GM23338 (cell line): ENCODE results near the gene KRT1. TPM values are rescaled to one million over a fixed set of nuclear protein-coding genes. Genes with fewer than 3 reads are reported as not detected.

ENCODE experiments used
- ATAC-seq: fragments of 200-7000 bp; cut with Tn5 transposase; 3 replicates; pipeline ENCODE4 v1.9.1; 2020
- DNase-seq: peaks from one replicate; pipeline ENCODE4 v3.0.0-alpha.2; 2015; ENCODE audit warnings: low spot score
- H2AFZ ChIP-seq: fragments of 200-600 bp; sonication (generic); 2 replicates; pipeline ENCODE4 v1.8.0; 2016; ENCODE audit warnings: antibody characterized with exemption, mild to moderate bottlenecking, moderate library complexity
- H3F3A ChIP-seq: fragments of 200-600 bp; sonication (generic); replicated peaks from 2 replicates; pipeline ENCODE4 v1.8.0; 2017; ENCODE audit warnings: antibody characterized with exemption, mixed run types, low read depth
- H3K27ac ChIP-seq: fragments of 200-600 bp; sonication (generic); 2 replicates; pipeline ENCODE4 v1.6.1; 2016; ENCODE audit warnings: low read depth
- H3K27me3 ChIP-seq: fragments of 200-600 bp; sonication (generic); 2 replicates; pipeline ENCODE4 v1.8.0; 2016; ENCODE audit warnings: mild to moderate bottlenecking, mixed run types, moderate library complexity; ENCODE audit not compliant: insufficient read depth
- H3K36me3 ChIP-seq: fragments of 200-600 bp; sonication (generic); 2 replicates; pipeline ENCODE4 v1.8.0; 2016; ENCODE audit warnings: mild to moderate bottlenecking; ENCODE audit not compliant: insufficient read depth
- H3K4me1 ChIP-seq: fragments of 200-600 bp; sonication (generic); 2 replicates; pipeline ENCODE4 v1.8.0; 2016; ENCODE audit warnings: mild to moderate bottlenecking, moderate library complexity; ENCODE audit not compliant: insufficient read depth
- H3K4me2 ChIP-seq: fragments of 200-600 bp; sonication (generic); 2 replicates; pipeline ENCODE4 v1.7.1; 2017; ENCODE audit warnings: mixed run types
- H3K4me3 ChIP-seq: fragments of 200-600 bp; sonication (generic); 2 replicates; pipeline ENCODE4 v1.6.1; 2016; ENCODE audit warnings: mixed run types
- H3K79me2 ChIP-seq: fragments of 200-600 bp; sonication (generic); replicated peaks from 2 replicates; pipeline ENCODE4 v1.8.0; 2017; ENCODE audit warnings: mild to moderate bottlenecking; ENCODE audit not compliant: insufficient read depth
- H3K9me2 ChIP-seq: fragments of 200-600 bp; sonication (generic); 2 replicates; pipeline ENCODE4 v1.8.0; 2017; ENCODE audit not compliant: insufficient read depth
- H4K20me1 ChIP-seq: fragments of 200-600 bp; sonication (generic); replicated peaks from 2 replicates; pipeline ENCODE4 v1.8.0; 2017; ENCODE audit warnings: mild to moderate bottlenecking; ENCODE audit not compliant: insufficient read depth
- H3K27ac Mint-ChIP-seq: 2 replicates; pipeline ENCODE4 v1.8.0; 2020; ENCODE audit warnings: inconsistent platforms, mild to moderate bottlenecking, moderate library complexity, mixed read lengths
- H3K27me3 Mint-ChIP-seq: 3 replicates; pipeline ENCODE4 v1.8.0; 2022; ENCODE audit warnings: low read depth, mild to moderate bottlenecking, moderate library complexity, mixed read lengths, inconsistent platforms; ENCODE audit not compliant: insufficient read depth, poor library complexity
- H3K36me3 Mint-ChIP-seq: 3 replicates; pipeline ENCODE4 v1.8.0; 2021; ENCODE audit warnings: low read depth, mild to moderate bottlenecking, inconsistent platforms, moderate library complexity, mixed read lengths
- H3K4me1 Mint-ChIP-seq: 3 replicates; pipeline ENCODE4 v1.8.0; 2020; ENCODE audit warnings: mild to moderate bottlenecking, inconsistent platforms, mixed read lengths
- H3K4me3 Mint-ChIP-seq: 3 replicates; pipeline ENCODE4 v1.8.0; 2021; ENCODE audit warnings: moderate library complexity, mild to moderate bottlenecking, inconsistent platforms, mixed read lengths
- H3K9me3 Mint-ChIP-seq: 3 replicates; pipeline ENCODE4 v1.8.0; 2020; ENCODE audit warnings: moderate library complexity, mild to moderate bottlenecking, inconsistent platforms, mixed read lengths
- CREB1 ChIP-seq: fragments of 250-450 bp; sonication (Bioruptor Pico); IDR thresholded peaks from 2 replicates; pipeline ENCODE4 v1.5.0; 2020; ENCODE audit warnings: low read depth, mild to moderate bottlenecking, moderate library complexity
- CTCF ChIP-seq, 2 experiments: fragments of 200-600 bp in 1 of 2; sonication (generic) in 1 of 2; conservative IDR thresholded peaks; 2 replicates each; pipeline versions ENCODE4 v1.5.1 to v1.6.1; 2016 to 2017; ENCODE audit warnings: antibody characterized with exemption in 2 of 2, low read depth in 2 of 2, mild to moderate bottlenecking in 2 of 2, moderate library complexity in 1 of 2
- ETS1 ChIP-seq: IDR thresholded peaks from 2 replicates; pipeline ENCODE4 v1.6.1; 2016; ENCODE audit warnings: antibody characterized with exemption
- EZH2 ChIP-seq: fragments of 200-600 bp; sonication (generic); IDR thresholded peaks from one replicate; pipeline ENCODE4 v1.8.0; 2017; ENCODE audit warnings: antibody characterized with exemption, mild to moderate bottlenecking, low read depth; ENCODE audit not compliant: unreplicated experiment
- EZH2phosphoT487 ChIP-seq: fragments of 200-600 bp; sonication (generic); IDR thresholded peaks from one replicate; pipeline ENCODE4 v1.8.1; 2018; ENCODE audit warnings: antibody characterized with exemption; ENCODE audit not compliant: unreplicated experiment
- JUNB ChIP-seq: IDR thresholded peaks from one replicate; pipeline ENCODE4 v1.6.1; 2016; ENCODE audit warnings: antibody characterized with exemption; ENCODE audit not compliant: unreplicated experiment
- NANOG ChIP-seq: IDR thresholded peaks from 2 replicates; pipeline ENCODE4 v1.6.1; 2016; ENCODE audit warnings: antibody characterized with exemption, borderline replicate concordance
- POLR2AphosphoS5 ChIP-seq: IDR thresholded peaks from 2 replicates; pipeline ENCODE4 v1.6.1; 2016; ENCODE audit warnings: antibody characterized with exemption, low read depth
- STAT1 ChIP-seq: IDR thresholded peaks from one replicate; pipeline ENCODE4 v1.6.1; 2016; ENCODE audit warnings: antibody characterized with exemption; ENCODE audit not compliant: unreplicated experiment
- ZNF114 ChIP-seq: fragments of 250-450 bp; sonication (Bioruptor Pico); IDR thresholded peaks from 2 replicates; pipeline ENCODE4 v1.5.0; 2020; ENCODE audit warnings: mild to moderate bottlenecking, moderate library complexity
- ZNF331 ChIP-seq: fragments of 250-450 bp; sonication (Bioruptor Pico); IDR thresholded peaks from 2 replicates; pipeline ENCODE4 v1.5.0; 2020; ENCODE audit warnings: low read depth, mild to moderate bottlenecking, moderate library complexity
- ZNF462 ChIP-seq: fragments of 250-450 bp; sonication (Bioruptor Pico); IDR thresholded peaks from 2 replicates; pipeline ENCODE4 v1.5.0; 2020; ENCODE audit warnings: mild to moderate bottlenecking, moderate library complexity
- polyA plus RNA-seq: library from polyadenylated mRNA; unstranded; fragments of >200 nt; fragmentation: Nextera tagmentation; extraction: Ambion mirVana; gene quantifications from 2 replicates; pipeline ENCODE4 v1.2.1, GENCODE V29; 2016
- total RNA-seq: library from RNA; depleted of rRNA; stranded (reverse); fragments of >200 nt; shearing (Covaris generic); gene quantifications from 2 replicates; pipeline ENCODE4 v1.2.3, GENCODE V29; 2014
- TF ChIP-seq, protein P1 (sequence below): IDR thresholded peaks from one replicate; pipeline ENCODE4 v1.6.1; 2018; ENCODE audit warnings: antibody characterized with exemption; ENCODE audit not compliant: unreplicated experiment

The KRT1 gene
- total and polyA plus RNA-seq, 2 experiments from 2014 or later: not detected

GRCh38 chr12:52651726-52652261 lies 28.4 kb downstream of the KRT1 start, which contains the start of gene KRT2:
KRT2 (minus strand) TSS chr12:52652211; CDS start chr12:52652142, 69 bp downstream.
- H3K27ac Mint-ChIP-seq: no peak within 1 kb of the TSS
- no peaks in the 10 kb centered on the region for H3K27me3 ChIP-seq
- H3K4me1 Mint-ChIP-seq: no peaks in the 10 kb centered on the region
- DNase-seq: no peak
- no peaks in the 10 kb centered on the region for H3F3A ChIP-seq
- no peak within 1 kb of the TSS for H3K4me3 ChIP-seq
- H3K79me2 ChIP-seq: no peaks in the 10 kb centered on the region
- H3K4me1 ChIP-seq: no peaks in the 10 kb centered on the region
- H4K20me1 ChIP-seq: no peaks in the 10 kb centered on the region
- no peaks in the 10 kb centered on the region for H3K36me3 Mint-ChIP-seq
- no peak within 1 kb of the TSS for H3K4me3 Mint-ChIP-seq
- no peak within 1 kb of the TSS for H3K27ac ChIP-seq
- no peaks in the 10 kb centered on the region for H3K36me3 ChIP-seq
- TF ChIP-seq ETS1: no peak
- TF ChIP-seq, protein P1, sequence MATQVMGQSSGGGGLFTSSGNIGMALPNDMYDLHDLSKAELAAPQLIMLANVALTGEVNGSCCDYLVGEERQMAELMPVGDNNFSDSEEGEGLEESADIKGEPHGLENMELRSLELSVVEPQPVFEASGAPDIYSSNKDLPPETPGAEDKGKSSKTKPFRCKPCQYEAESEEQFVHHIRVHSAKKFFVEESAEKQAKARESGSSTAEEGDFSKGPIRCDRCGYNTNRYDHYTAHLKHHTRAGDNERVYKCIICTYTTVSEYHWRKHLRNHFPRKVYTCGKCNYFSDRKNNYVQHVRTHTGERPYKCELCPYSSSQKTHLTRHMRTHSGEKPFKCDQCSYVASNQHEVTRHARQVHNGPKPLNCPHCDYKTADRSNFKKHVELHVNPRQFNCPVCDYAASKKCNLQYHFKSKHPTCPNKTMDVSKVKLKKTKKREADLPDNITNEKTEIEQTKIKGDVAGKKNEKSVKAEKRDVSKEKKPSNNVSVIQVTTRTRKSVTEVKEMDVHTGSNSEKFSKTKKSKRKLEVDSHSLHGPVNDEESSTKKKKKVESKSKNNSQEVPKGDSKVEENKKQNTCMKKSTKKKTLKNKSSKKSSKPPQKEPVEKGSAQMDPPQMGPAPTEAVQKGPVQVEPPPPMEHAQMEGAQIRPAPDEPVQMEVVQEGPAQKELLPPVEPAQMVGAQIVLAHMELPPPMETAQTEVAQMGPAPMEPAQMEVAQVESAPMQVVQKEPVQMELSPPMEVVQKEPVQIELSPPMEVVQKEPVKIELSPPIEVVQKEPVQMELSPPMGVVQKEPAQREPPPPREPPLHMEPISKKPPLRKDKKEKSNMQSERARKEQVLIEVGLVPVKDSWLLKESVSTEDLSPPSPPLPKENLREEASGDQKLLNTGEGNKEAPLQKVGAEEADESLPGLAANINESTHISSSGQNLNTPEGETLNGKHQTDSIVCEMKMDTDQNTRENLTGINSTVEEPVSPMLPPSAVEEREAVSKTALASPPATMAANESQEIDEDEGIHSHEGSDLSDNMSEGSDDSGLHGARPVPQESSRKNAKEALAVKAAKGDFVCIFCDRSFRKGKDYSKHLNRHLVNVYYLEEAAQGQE: no peak
- no peak for TF ChIP-seq EZH2phosphoT487
- no peak for TF ChIP-seq STAT1
- TF ChIP-seq ZNF331 (CRISPR knock-in tag): no peak
- no peak for TF ChIP-seq ZNF114 (CRISPR knock-in tag)
- TF ChIP-seq CREB1 (CRISPR knock-in tag): no peak
- TF ChIP-seq ZNF462 (CRISPR knock-in tag): no peak
- no peak for TF ChIP-seq POLR2AphosphoS5
- TF ChIP-seq EZH2: no peak
- TF ChIP-seq JUNB: no peak
- no peak for TF ChIP-seq NANOG
- TF ChIP-seq CTCF (conservative IDR thresholded peaks at IDR 0.05; ENCODE audit: low read depth in 2 of 2): no peak
- H3K9me3 Mint-ChIP-seq: peaks cover 10% of the 10 kb centered on the region; the same call in 2 of the 3 replicates
- H2AFZ ChIP-seq: no peak within 1 kb of the TSS
- no peak for ATAC-seq
- H3K9me2 ChIP-seq: 0 out of 2 replicates have a peak, but pooled peaks cover 4% of the 10 kb centered on the region
- peaks cover 11% of the 10 kb centered on the region for H3K27me3 Mint-ChIP-seq
- H3K4me2 ChIP-seq: no peak within 1 kb of the TSS
